DOHH2 (cell line): ENCODE measurements around the gene EZH1.

Source experiments
- CTCF ChIP-seq: fragments of 200-600 bp; sonication (generic); IDR thresholded peaks from one replicate; pipeline ENCODE4 v1.5.1; 2014; ENCODE audit warnings: antibody characterized with exemption, mild to moderate bottlenecking, low read depth, low read length; ENCODE audit not compliant: poor library complexity, severe bottlenecking
- EZH2phosphoT487 ChIP-seq: fragments of 200-600 bp; sonication (generic); IDR thresholded peaks from 2 replicates; pipeline ENCODE4 v1.6.1; 2017; ENCODE audit warnings: borderline replicate concordance, mild to moderate bottlenecking, antibody characterized with exemption, low read length, moderate library complexity, mixed read lengths

- TF ChIP-seq CTCF: no peak
- TF ChIP-seq EZH2phosphoT487: no peak
Observed at GRCh38 chr17:42695500-42695899, 49.3 kb downstream of the EZH1 start.
